ENCODE data around the gene KPTN. TPM values are rescaled to one million over a fixed set of nuclear protein-coding genes. Genes with fewer than 3 reads are reported as not detected.

KPTN gene
- total RNA-seq, 1 experiment from 2014 or later: 19.7 TPM

DNA sequence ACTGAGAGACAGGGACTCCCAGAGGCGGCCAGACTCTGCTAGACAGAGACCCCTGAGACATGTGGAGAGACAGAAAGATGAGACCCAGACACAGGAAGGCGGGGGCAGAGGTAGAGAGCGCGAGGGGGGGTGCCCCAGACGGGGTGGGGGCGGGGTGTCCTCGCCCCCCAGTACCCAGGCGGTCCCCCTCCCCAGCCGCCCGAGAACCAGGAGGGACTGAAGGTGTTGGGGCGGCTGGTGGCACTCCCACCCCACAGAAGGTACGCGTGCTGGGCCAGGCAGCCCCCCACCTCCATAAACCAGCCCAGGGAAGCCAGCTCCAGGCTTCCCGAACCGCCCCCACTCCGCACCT lies 12.7 kb downstream of the KPTN start:
- POLR2A ChIA-PET: no interaction called here
- H3K27ac Mint-ChIP-seq (ENCODE audit: unreplicated experiment): no peak overlapping the region
- H3K4me3 ChIP-seq (ENCODE audit: low read depth, low read length): peak overlapping the region; percentile 12; the same call in 1 of the 2 replicates

DNA sequence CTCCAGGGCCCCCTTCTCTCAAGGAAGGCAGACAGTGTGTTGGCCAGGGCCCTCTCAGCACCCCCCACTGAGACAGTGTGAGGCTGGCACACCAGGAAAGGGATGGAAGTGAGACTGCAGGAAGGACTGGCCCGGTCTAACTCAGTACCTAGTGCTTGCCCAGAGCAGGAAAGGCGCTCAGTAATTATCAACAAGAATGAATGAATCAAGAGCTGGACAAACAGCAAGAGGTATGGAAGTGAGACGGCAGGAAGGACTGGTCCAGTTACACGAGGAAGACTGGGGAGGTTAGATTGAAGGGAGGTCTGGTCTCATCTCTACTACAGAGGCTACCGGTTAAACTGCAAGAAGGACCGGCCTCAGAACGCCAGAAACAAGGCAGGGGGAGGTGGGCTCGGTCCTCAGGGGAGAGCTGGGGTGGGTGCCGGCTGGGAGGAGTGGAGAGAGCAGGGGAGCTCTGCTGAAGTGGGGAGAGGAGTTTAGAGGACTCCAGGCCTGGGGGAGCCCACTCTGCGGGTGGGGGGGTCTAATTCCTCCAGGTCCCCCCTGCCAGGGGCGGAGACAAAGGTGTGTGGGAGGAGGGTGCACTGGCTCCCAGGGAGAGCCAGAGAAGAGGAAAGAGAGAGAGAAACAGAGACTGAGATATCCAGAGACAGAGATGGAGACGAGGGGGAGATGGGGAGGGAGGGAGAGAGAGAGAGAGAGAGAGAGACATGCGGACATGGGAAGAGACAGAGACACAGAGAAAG lies 13.4 kb downstream of the KPTN start:
- CTCF ChIA-PET: interaction anchor here (0.6 kb wide), 2 partner anchors 17 to 122 kb away, joined by 3 to 6 read pairs; partner anchors contain the start of gene DHX34
- Mint-ChIP-seq H3K9me3 (ENCODE audit: unreplicated experiment) (no peaks in the 10 kb centered on the region), H3K27ac (ENCODE audit: unreplicated experiment) (no peak overlapping the region), H3K4me3 (ENCODE audit: unreplicated experiment) (peak overlapping the region; percentile 58), H3K36me3 (ENCODE audit: insufficient read depth, unreplicated experiment) (no peaks in the 10 kb centered on the region), H3K27me3 (ENCODE audit: insufficient read depth, unreplicated experiment) (peaks cover 16% of the 10 kb centered on the region), H3K4me1 (ENCODE audit: low read depth, unreplicated experiment) (peaks cover 11% of the 10 kb centered on the region)
- no peak for DNase-seq
- Histone ChIP-seq H3K36me3 (ENCODE audit: control insufficient read depth, insufficient read depth, low read length) (no peaks in the 10 kb centered on the region), H3K27me3 (replicated peaks; ENCODE audit: control insufficient read depth, insufficient read depth, low read length) (no peaks in the 10 kb centered on the region), H3K4me1 (peaks cover 21% of the 10 kb centered on the region; the same call in 1 of the 2 replicates), H3K9me3 (no peaks in the 10 kb centered on the region), H3K4me3 (ENCODE audit: low read depth, low read length) (no peak overlapping the region)
- no TSS peak for BruUV-seq (replicated peaks)
- POLR2A ChIA-PET: no interaction called here
- intact Hi-C loops (cut with micrococcal nuclease; ENCODE audit: unreplicated experiment): no loop called here
- TF ChIP-seq CTCF (IDR thresholded peaks at IDR 0.05; ENCODE audit: insufficient read depth in 1 of 2, low read depth in 1 of 2, low read length in 1 of 2, severe bottlenecking in 1 of 2, unreplicated experiment in 1 of 2): no peak

More for the DNA sequence above, 12.7 kb downstream of the KPTN start:
- Histone ChIP-seq H3K36me3 (ENCODE audit: control insufficient read depth, insufficient read depth, low read length) (no peaks in the 10 kb centered on the region), H3K4me1 (peaks cover 21% of the 10 kb centered on the region; the same call in 1 of the 2 replicates), H3K9me3 (no peaks in the 10 kb centered on the region), H3K27me3 (replicated peaks; ENCODE audit: control insufficient read depth, insufficient read depth, low read length) (no peaks in the 10 kb centered on the region)
- Mint-ChIP-seq H3K27me3 (ENCODE audit: insufficient read depth, unreplicated experiment) (peaks cover 16% of the 10 kb centered on the region), H3K36me3 (ENCODE audit: insufficient read depth, unreplicated experiment) (no peaks in the 10 kb centered on the region), H3K4me3 (ENCODE audit: unreplicated experiment) (peak overlapping the region; percentile 58), H3K9me3 (ENCODE audit: unreplicated experiment) (no peaks in the 10 kb centered on the region), H3K4me1 (ENCODE audit: low read depth, unreplicated experiment) (peaks cover 11% of the 10 kb centered on the region)
- TF ChIP-seq CTCF (IDR thresholded peaks at IDR 0.05; ENCODE audit: insufficient read depth in 1 of 2, low read depth in 1 of 2, low read length in 1 of 2, severe bottlenecking in 1 of 2, unreplicated experiment in 1 of 2): no peak
- no peak for DNase-seq
- intact Hi-C loops (cut with micrococcal nuclease; ENCODE audit: unreplicated experiment): no loop called here
- CTCF ChIA-PET: interaction anchor here (0.6 to 1.6 kb wide), 2 partner anchors 16 to 34 kb away, joined by 3 to 5 read pairs; no protein-coding TSS in a partner anchor
- no TSS peak for BruUV-seq (replicated peaks)

DNA sequence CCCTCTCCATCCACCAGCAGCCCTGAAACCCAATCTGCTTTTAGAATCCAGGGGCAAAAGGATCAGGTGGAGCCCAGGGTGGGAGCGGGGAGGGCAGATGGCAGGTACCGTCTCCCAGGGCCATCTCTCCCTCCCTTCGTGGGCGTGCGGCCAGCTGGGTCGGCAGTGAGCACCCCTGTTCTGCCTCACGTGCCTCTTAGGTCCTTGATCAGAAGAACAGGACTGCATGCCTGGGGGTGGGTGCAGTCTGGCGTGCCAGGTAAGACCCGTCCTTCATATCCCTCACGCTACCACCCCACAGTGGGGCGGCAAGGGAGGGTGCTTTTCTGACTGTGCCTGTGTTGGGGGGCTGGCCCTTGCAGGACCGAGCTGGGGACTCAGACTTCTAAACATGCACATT lies 14.3 kb downstream of the KPTN start:
- DNase-seq: no peak
- Mint-ChIP-seq H3K36me3 (ENCODE audit: insufficient read depth, unreplicated experiment) (no peaks in the 10 kb centered on the region), H3K4me3 (ENCODE audit: unreplicated experiment) (no peak overlapping the region), H3K27ac (ENCODE audit: unreplicated experiment) (no peak overlapping the region), H3K27me3 (ENCODE audit: insufficient read depth, unreplicated experiment) (peaks cover 16% of the 10 kb centered on the region), H3K4me1 (ENCODE audit: low read depth, unreplicated experiment) (peaks cover 11% of the 10 kb centered on the region), H3K9me3 (ENCODE audit: unreplicated experiment) (no peaks in the 10 kb centered on the region)
- no peak for TF ChIP-seq CTCF (IDR thresholded peaks at IDR 0.05; ENCODE audit: insufficient read depth in 1 of 2, low read depth in 1 of 2, low read length in 1 of 2, severe bottlenecking in 1 of 2, unreplicated experiment in 1 of 2)
- H3K4me3 ChIP-seq (ENCODE audit: low read depth, low read length): no peak overlapping the region
- no TSS peak for BruUV-seq (replicated peaks)
- ChIA-PET CTCF (no interaction called here), POLR2A (no interaction called here)
- H3K36me3 ChIP-seq (ENCODE audit: control insufficient read depth, insufficient read depth, low read length): no peaks in the 10 kb centered on the region
- no peaks in the 10 kb centered on the region for H3K27me3 ChIP-seq (replicated peaks; ENCODE audit: control insufficient read depth, insufficient read depth, low read length)
- peaks cover 21% of the 10 kb centered on the region; the same call in 1 of the 2 replicates for H3K4me1 ChIP-seq
- intact Hi-C loops (cut with micrococcal nuclease; ENCODE audit: unreplicated experiment): no loop called here
- H3K9me3 ChIP-seq: no peaks in the 10 kb centered on the region
